ENCODE measurements around the gene SCUBE3. TPM values are rescaled to one million over a fixed set of nuclear protein-coding genes. Genes with fewer than 3 reads are reported as not detected.

Gene SCUBE3
- total and polyA plus RNA-seq, 9 of the 15 experiments (the other 6 are each of a cell fraction or from before 2014, with no cell fraction given), result 0.01 to 0.11 TPM; not detected in 7

DNA sequence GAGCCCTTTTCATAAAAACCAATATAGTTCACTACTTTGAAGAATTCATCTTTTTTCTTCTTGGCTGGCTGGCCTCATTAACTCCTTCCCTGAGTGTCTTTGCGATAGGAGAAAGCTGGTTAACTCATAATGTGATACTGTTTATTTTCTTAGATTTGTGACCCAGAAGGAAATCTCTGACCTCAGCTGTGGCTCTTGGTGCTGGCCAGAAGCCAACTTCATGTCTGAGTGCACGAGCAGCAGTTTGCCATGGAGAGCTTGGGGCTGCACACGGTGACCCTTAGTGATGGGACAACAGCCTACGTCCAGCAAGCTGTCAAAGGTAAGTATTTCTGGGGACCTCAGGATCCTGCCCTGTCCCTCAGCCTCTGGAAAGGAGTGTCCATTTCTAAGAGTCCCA, 67.1 kb downstream of the SCUBE3 start (continued):
- TF ChIP-seq, protein P1, sequence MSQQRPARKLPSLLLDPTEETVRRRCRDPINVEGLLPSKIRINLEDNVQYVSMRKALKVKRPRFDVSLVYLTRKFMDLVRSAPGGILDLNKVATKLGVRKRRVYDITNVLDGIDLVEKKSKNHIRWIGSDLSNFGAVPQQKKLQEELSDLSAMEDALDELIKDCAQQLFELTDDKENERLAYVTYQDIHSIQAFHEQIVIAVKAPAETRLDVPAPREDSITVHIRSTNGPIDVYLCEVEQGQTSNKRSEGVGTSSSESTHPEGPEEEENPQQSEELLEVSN (IDR thresholded peaks at IDR 0.05; ENCODE audit: borderline replicate concordance in 1 of 2, extremely low read depth in 1 of 2, insufficient read depth in 1 of 2, insufficient read length in 1 of 2, low read depth in 1 of 2, low read length in 1 of 2, poor library complexity in 1 of 2, severe bottlenecking in 1 of 2), result no peak

DNA sequence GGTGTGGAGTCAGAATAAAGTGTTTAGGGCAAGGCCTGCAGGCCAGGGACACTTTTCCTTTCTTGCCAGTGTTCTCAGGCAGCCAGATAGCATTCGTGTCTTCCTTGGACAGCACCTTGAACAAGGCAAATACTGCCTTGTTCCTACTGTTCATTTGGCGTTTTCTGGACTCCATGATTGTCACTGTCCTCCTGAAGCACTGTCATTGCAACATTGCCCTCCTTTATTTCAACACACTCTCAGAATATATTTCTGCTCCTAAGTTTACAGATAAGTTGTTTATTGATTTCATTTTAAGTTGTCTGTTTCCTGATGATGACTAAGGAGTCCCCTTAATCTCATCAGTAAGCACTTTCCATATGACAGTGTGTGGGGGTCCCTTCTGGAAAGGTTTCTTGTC, 68.7 kb downstream of the SCUBE3 start:
- in situ Hi-C loops (cut with MboI), result no loop called here
- Histone ChIP-seq H3K9me1 (ENCODE audit: control insufficient read depth, insufficient read depth, low read length) (no peaks in the 10 kb centered on the region), H3K36me3 (ENCODE audit: control insufficient read depth, insufficient read depth, low read length) (peaks cover 3% of the 10 kb centered on the region; the same call in 2 of the 3 replicates), H3K79me2 (ENCODE audit: control insufficient read depth, insufficient read depth, low read length) (no peaks in the 10 kb centered on the region), H3K27me3 (ENCODE audit: control insufficient read depth in 2 of 2, insufficient read depth in 2 of 2, low read length in 2 of 2) (no peaks in the 10 kb centered on the region), H3K27ac (ENCODE audit: extremely low read depth, low read depth, low read length) (no peak overlapping the region), H3K9ac (ENCODE audit: insufficient read depth in 1 of 2, low read depth in 2 of 2, low read length in 2 of 2) (no peak overlapping the region), H3K4me1 (replicated peaks in 1 of 2; ENCODE audit: control insufficient read depth in 2 of 2, insufficient read depth in 2 of 2, low read length in 2 of 2) (no peaks in the 10 kb centered on the region; a peak in 1 of 5 replicates), H3K4me3 (no peak overlapping the region), H3K4me2 (ENCODE audit: insufficient read depth, low read length) (no peak overlapping the region), H3K9me3 (replicated peaks; ENCODE audit: control insufficient read depth, insufficient read depth, low read depth, low read length) (no peaks in the 10 kb centered on the region), H2AFZ (ENCODE audit: low read depth, low read length) (no peak overlapping the region), H4K20me1 (replicated peaks; ENCODE audit: control insufficient read depth, insufficient read depth, low read length) (no peaks in the 10 kb centered on the region)
- ChIA-PET POLR2A (interaction anchor here (0.7 to 0.9 kb wide), 2 partner anchors 11 to 14 kb away, joined by 3 read pairs; no protein-coding TSS in a partner anchor), CTCF (ENCODE audit: low intra/inter-chr PET ratio) (no interaction called here)
- no TSS peak for BruUV-seq (replicated peaks)
- 18% methylated on average over 2 of the region's 2 CpGs for WGBS (ENCODE audit: insufficient coverage, low coverage, missing lambda C conversion rate)
- DNase-seq (ENCODE audit: extremely low read depth in 1 of 4, low spot score in 3 of 4), result no peak
- no peak for TF ChIP-seq SRSF1 (IDR thresholded peaks at IDR 0.05; ENCODE audit: low read depth, low read length)
- TF ChIP-seq, protein P2, sequence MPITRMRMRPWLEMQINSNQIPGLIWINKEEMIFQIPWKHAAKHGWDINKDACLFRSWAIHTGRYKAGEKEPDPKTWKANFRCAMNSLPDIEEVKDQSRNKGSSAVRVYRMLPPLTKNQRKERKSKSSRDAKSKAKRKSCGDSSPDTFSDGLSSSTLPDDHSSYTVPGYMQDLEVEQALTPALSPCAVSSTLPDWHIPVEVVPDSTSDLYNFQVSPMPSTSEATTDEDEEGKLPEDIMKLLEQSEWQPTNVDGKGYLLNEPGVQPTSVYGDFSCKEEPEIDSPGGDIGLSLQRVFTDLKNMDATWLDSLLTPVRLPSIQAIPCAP (CRISPR knock-in tag; IDR thresholded peaks at IDR 0.05; ENCODE audit: borderline replicate concordance), result no peak
- peak; percentile 64 for TF ChIP-seq CEBPG (CRISPR knock-in tag; IDR thresholded peaks at IDR 0.05)
- peak; percentile 51 to 52; a peak in 2 of 4 replicates for TF ChIP-seq CEBPG (tag; conservative IDR thresholded peaks at IDR 0.05 in 1 of 2, IDR thresholded peaks at IDR 0.05 in 1 of 2)
- TF ChIP-seq CEBPB (tag; IDR thresholded peaks at IDR 0.05), result peak; percentile 88
- no peak for FAIRE-seq
- intact Hi-C loops (cut with micrococcal nuclease), result no loop called here
- no peak for ATAC-seq
